ENCODE measurements around the gene PARVB. TPM values are rescaled to one million over a fixed set of nuclear protein-coding genes. Genes with fewer than 3 reads are reported as not detected.

The PARVB gene
- total and polyA plus RNA-seq, 10 of the 15 experiments (the other 5 are each of a cell fraction or from before 2014, with no cell fraction given), result 5.2 to 264 (median 76.0) TPM

- TF ChIP-seq PAX8 (IDR thresholded peaks at IDR 0.05) (no peak), NKRF (conservative IDR thresholded peaks at IDR 0.05) (no peak), POLR2A (IDR thresholded peaks at IDR 0.05; ENCODE audit: low read depth, low read length) (no peak; the same call in 1 of the 2 replicates), IRF5 (IDR thresholded peaks at IDR 0.05; ENCODE audit: borderline replicate concordance) (no peak), ZNF592 (IDR thresholded peaks at IDR 0.05) (no peak), KLF5 (IDR thresholded peaks at IDR 0.05; ENCODE audit: partially characterized antibody) (no peak), NFXL1 (IDR thresholded peaks at IDR 0.05; ENCODE audit: borderline replicate concordance) (no peak), TCF7 (IDR thresholded peaks at IDR 0.05; ENCODE audit: borderline replicate concordance) (no peak), HDAC6 (IDR thresholded peaks at IDR 0.05; ENCODE audit: unreplicated experiment) (no peak)
- TF ChIP-seq, protein P1, sequence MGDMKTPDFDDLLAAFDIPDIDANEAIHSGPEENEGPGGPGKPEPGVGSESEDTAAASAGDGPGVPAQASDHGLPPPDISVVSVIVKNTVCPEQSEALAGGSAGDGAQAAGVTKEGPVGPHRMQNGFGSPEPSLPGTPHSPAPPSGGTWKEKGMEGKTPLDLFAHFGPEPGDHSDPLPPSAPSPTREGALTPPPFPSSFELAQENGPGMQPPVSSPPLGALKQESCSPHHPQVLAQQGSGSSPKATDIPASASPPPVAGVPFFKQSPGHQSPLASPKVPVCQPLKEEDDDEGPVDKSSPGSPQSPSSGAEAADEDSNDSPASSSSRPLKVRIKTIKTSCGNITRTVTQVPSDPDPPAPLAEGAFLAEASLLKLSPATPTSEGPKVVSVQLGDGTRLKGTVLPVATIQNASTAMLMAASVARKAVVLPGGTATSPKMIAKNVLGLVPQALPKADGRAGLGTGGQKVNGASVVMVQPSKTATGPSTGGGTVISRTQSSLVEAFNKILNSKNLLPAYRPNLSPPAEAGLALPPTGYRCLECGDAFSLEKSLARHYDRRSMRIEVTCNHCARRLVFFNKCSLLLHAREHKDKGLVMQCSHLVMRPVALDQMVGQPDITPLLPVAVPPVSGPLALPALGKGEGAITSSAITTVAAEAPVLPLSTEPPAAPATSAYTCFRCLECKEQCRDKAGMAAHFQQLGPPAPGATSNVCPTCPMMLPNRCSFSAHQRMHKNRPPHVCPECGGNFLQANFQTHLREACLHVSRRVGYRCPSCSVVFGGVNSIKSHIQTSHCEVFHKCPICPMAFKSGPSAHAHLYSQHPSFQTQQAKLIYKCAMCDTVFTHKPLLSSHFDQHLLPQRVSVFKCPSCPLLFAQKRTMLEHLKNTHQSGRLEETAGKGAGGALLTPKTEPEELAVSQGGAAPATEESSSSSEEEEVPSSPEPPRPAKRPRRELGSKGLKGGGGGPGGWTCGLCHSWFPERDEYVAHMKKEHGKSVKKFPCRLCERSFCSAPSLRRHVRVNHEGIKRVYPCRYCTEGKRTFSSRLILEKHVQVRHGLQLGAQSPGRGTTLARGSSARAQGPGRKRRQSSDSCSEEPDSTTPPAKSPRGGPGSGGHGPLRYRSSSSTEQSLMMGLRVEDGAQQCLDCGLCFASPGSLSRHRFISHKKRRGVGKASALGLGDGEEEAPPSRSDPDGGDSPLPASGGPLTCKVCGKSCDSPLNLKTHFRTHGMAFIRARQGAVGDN (IDR thresholded peaks at IDR 0.05), result no peak
These were observed 74.1 kb downstream of the PARVB start (continued) for GRCh38 chr22:44098021-44098739.

Data from GM12878 (cell line).